Nephron (organoid): ENCODE measurements around the gene SOX8.
"Not testable (repeated sequence)": the region's sequence is repeated elsewhere in the genome, so short reads cannot be mapped to it uniquely, and the experiment has no call there.

Experiments used
- H3K27ac Mint-ChIP-seq, 3 experiments: 2 replicates each; pipeline ENCODE4 v1.8.0; 2020; ENCODE audit warnings: mixed read lengths in 3 of 3, mild to moderate bottlenecking in 2 of 3, moderate library complexity in 1 of 3
- H3K27me3 Mint-ChIP-seq: 2 replicates; pipeline ENCODE4 v1.8.0; 2021; ENCODE audit warnings: low read depth, mild to moderate bottlenecking, moderate library complexity, mixed read lengths
- H3K36me3 Mint-ChIP-seq: 2 replicates; pipeline ENCODE4 v1.8.0; 2020; ENCODE audit warnings: low read depth, mixed read lengths
- H3K4me1 Mint-ChIP-seq: 2 replicates; pipeline ENCODE4 v1.8.0; 2020; ENCODE audit warnings: mixed read lengths
- H3K4me3 Mint-ChIP-seq, 3 experiments: 2 replicates each; pipeline ENCODE4 v1.8.0; 2020; ENCODE audit warnings: mild to moderate bottlenecking in 3 of 3, mixed read lengths in 3 of 3, moderate library complexity in 2 of 3
- H3K9me3 Mint-ChIP-seq: 2 replicates; pipeline ENCODE4 v1.8.0; 2020; ENCODE audit warnings: mixed read lengths
- TF ChIP-seq, protein P1 (sequence below), 3 experiments: fragments of 200-600 bp; sonication (generic); IDR thresholded peaks; one replicate each; pipeline ENCODE4 v1.5.0; 2021; ENCODE audit warnings: antibody characterized with exemption in 3 of 3; ENCODE audit not compliant: unreplicated experiment in 3 of 3

The SOX8 gene

GRCh38 chr16:943971-944370 is 37.6 kb upstream of the SOX8 start:
- peaks cover 9% of the 10 kb centered on the region for H3K4me1 Mint-ChIP-seq
- H3K27me3 Mint-ChIP-seq, result peaks cover 4% of the 10 kb centered on the region
- H3K4me3 Mint-ChIP-seq, result no peak overlapping the region
- H3K36me3 Mint-ChIP-seq, result peaks cover 81% of the 10 kb centered on the region
- peaks cover 46% of the 10 kb centered on the region for H3K9me3 Mint-ChIP-seq
- H3K27ac Mint-ChIP-seq, result no peak overlapping the region
- TF ChIP-seq, protein P1, sequence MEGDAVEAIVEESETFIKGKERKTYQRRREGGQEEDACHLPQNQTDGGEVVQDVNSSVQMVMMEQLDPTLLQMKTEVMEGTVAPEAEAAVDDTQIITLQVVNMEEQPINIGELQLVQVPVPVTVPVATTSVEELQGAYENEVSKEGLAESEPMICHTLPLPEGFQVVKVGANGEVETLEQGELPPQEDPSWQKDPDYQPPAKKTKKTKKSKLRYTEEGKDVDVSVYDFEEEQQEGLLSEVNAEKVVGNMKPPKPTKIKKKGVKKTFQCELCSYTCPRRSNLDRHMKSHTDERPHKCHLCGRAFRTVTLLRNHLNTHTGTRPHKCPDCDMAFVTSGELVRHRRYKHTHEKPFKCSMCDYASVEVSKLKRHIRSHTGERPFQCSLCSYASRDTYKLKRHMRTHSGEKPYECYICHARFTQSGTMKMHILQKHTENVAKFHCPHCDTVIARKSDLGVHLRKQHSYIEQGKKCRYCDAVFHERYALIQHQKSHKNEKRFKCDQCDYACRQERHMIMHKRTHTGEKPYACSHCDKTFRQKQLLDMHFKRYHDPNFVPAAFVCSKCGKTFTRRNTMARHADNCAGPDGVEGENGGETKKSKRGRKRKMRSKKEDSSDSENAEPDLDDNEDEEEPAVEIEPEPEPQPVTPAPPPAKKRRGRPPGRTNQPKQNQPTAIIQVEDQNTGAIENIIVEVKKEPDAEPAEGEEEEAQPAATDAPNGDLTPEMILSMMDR (IDR thresholded peaks at IDR 0.05; ENCODE audit: unreplicated experiment in 3 of 3), result no peak

DNA sequence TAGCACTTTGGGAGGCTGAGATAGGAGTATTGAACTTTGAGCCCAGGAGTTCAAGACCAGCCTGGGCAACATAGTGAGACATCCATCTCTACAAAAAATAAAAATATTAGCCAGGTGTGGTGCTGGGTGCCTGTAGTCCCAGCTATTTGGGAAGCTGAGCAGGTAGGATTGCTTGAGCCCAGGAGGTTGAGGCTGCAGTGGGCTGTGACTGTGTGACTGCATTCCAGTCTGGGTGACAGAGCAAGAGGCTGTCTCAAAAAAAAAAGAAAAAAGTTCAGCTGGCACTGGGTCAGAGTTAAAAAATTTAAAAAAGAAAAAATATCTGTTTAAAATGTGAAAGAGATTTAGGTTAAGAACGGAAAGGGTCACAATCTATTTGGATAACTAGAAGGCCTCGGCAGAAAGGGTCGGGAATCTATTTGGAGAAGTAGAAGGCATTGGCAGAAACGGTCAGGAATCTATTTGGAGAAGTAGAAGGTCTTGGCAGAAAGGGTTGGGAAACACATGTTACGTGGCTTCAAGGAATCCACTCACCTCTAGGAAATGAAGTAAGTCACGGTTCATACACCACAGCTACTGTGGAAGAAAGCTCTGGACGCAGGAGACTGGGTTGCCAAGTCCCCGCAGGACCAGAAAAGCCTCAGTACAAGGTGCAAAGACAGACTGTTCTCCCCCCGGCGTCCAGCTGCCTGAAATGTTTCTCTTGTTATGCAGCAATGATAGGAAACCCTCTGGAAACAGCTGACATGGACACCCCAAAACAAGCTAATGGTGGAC is 36.1 kb upstream of the SOX8 start:
- H3K4me1 Mint-ChIP-seq, result peaks cover 9% of the 10 kb centered on the region
- peaks cover 4% of the 10 kb centered on the region for H3K27me3 Mint-ChIP-seq
- peaks cover 38% of the 10 kb centered on the region for H3K9me3 Mint-ChIP-seq
- H3K27ac Mint-ChIP-seq, result no peak overlapping the region
- TF ChIP-seq, protein P1 (IDR thresholded peaks at IDR 0.05; ENCODE audit: unreplicated experiment in 3 of 3), result no peak
- H3K36me3 Mint-ChIP-seq, result peaks cover 66% of the 10 kb centered on the region
- H3K4me3 Mint-ChIP-seq, result no peak overlapping the region

DNA sequence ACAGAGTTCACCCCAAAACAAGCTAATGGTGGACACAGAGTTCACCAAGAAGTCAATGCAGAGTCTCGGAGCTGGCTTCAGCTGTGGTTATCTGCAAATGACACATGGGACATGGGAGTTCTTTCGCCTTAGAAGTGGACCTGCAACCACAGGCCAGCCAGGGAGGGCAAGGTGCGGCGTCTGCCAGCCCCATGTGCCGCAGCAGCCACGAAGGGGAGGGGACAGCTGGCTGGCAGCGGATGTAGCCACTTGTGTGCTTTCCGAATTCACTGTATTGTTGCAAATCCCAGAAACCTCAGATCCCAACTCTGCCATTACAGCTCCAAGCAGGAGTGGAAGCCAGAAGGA is 35.5 kb upstream of the SOX8 start:
- Mint-ChIP-seq H3K4me1 (peaks cover 9% of the 10 kb centered on the region), H3K9me3 (peaks cover 35% of the 10 kb centered on the region), H3K4me3 (no peak overlapping the region), H3K27ac (no peak overlapping the region), H3K27me3 (peaks cover 4% of the 10 kb centered on the region), H3K36me3 (peaks cover 60% of the 10 kb centered on the region)
- TF ChIP-seq, protein P1 (IDR thresholded peaks at IDR 0.05; ENCODE audit: unreplicated experiment in 3 of 3), result no peak

DNA sequence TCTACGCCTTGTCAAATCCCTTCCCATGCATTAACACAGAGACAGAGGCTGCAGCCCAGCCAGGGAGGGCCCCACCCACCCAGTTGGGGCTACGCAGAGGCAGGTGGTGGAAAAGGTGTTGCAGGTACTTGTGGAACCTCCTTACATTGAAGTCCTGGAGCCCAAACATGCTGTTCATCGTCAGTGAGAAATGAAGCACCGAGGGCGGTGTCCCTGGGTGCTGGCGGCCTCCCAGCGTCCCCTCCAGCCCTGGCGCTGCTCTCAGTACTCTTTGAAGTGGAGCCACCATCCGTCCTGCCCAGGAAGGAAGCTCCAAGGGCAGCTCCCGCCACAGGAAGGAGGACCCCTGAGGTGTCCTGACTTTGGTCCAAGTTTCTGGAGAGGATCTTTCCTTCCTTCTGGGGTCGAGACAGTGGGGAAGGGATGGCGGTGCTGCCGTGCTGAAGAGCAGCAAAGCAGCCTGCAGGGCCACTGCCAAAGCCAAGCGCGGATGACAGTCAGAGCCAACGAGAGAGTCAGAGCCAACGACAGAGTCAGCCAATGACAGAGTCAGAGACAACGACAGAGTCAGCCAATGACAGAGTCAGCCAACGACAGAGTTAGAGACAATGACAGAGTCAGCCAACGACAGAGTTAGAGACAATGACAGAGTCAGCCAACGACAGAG is 34.2 kb upstream of the SOX8 start:
- H3K4me3 Mint-ChIP-seq, result no peak overlapping the region
- H3K27ac Mint-ChIP-seq, result no peak overlapping the region
- peaks cover 55% of the 10 kb centered on the region for H3K36me3 Mint-ChIP-seq
- TF ChIP-seq, protein P1 (IDR thresholded peaks at IDR 0.05; ENCODE audit: unreplicated experiment in 3 of 3), result no peak
- peaks cover 2% of the 10 kb centered on the region for H3K27me3 Mint-ChIP-seq
- peaks cover 21% of the 10 kb centered on the region for H3K9me3 Mint-ChIP-seq
- peaks cover 14% of the 10 kb centered on the region for H3K4me1 Mint-ChIP-seq

GRCh38 chr16:947922-948303 is 33.7 kb upstream of the SOX8 start:
- Mint-ChIP-seq H3K36me3 (peaks cover 52% of the 10 kb centered on the region), H3K9me3 (peaks cover 16% of the 10 kb centered on the region), H3K4me1 (peaks cover 14% of the 10 kb centered on the region)
- not testable (repeated sequence) for H3K4me3 Mint-ChIP-seq, H3K27me3 Mint-ChIP-seq, H3K27ac Mint-ChIP-seq

- H3K27ac Mint-ChIP-seq, H3K4me3 Mint-ChIP-seq, H3K27me3 Mint-ChIP-seq: not testable (repeated sequence)
- peaks cover 48% of the 10 kb centered on the region for H3K36me3 Mint-ChIP-seq
- peaks cover 13% of the 10 kb centered on the region for H3K9me3 Mint-ChIP-seq
- peaks cover 14% of the 10 kb centered on the region for H3K4me1 Mint-ChIP-seq
These were observed 32.8 kb upstream of the SOX8 start for GRCh38 chr16:948767-949166.

- not testable (repeated sequence) for H3K9me3 Mint-ChIP-seq, H3K27me3 Mint-ChIP-seq
- peaks cover 36% of the 10 kb centered on the region for H3K36me3 Mint-ChIP-seq
These were observed 30.6 kb upstream of the SOX8 start for GRCh38 chr16:950733-951573.

More at GRCh38 chr16:950733-951573, 30.6 kb upstream of the SOX8 start:
- H3K4me3 Mint-ChIP-seq, H3K27ac Mint-ChIP-seq: not testable (repeated sequence)
- H3K4me1 Mint-ChIP-seq, result peaks cover 11% of the 10 kb centered on the region
